HepG2 (cell line): ENCODE data around the gene RPP25L. TPM values are rescaled to one million over a fixed set of nuclear protein-coding genes. Genes with fewer than 3 reads are reported as not detected.

Experiments
- ATAC-seq: fragments of 200-7000 bp; cut with Tn5 transposase; 3 replicates; pipeline ENCODE4 v1.9.1; 2020; ENCODE audit warnings: mild to moderate bottlenecking, moderate library complexity
- BruUV-seq: library from RNA; stranded (reverse); fragments of 400-500 nt; replicated peaks from 2 replicates; lab custom pipeline; 2021; lab: Mats Ljungman, UMichigan
- CTCF ChIA-PET: fragments of 300-600 bp; formaldehyde crosslinking; extraction: SDS; loops from one replicate; lab custom pipeline; 2021; ENCODE audit warnings: low total read pairs, inconsistent platforms, low intra/inter-chr PET ratio; lab: Yijun Ruan, JAX
- POLR2A ChIA-PET: fragments of 350-600 bp; sonication (Branson Sonifier 250); formaldehyde crosslinking; loops from one replicate; lab custom pipeline; 2020; ENCODE audit warnings: antibody characterized with exemption, inconsistent platforms; lab: Yijun Ruan, JAX
- DNase-seq: peaks from one replicate; pipeline ENCODE4 v3.0.0-alpha.2; 2015; ENCODE audit warnings: low spot score
- FAIRE-seq: peaks from 3 replicates; lab custom pipeline; 2011; peaks lifted over from hg19 to GRCh38; lab: Jason Lieb, UNC
- H2AFZ ChIP-seq: one replicate; pipeline ENCODE4 v1.6.1; 2011; ENCODE audit warnings: low read length, inconsistent platforms
- H3K27ac ChIP-seq: fragments of 300-600 bp; 3 replicates; pipeline ENCODE4 v1.8.0; 2011; ENCODE audit warnings: mixed run types, mild to moderate bottlenecking, mixed read lengths, low read length, inconsistent platforms; ENCODE audit not compliant: insufficient read depth; ENCODE audit errors: extremely low read length
- H3K27me3 ChIP-seq, 2 experiments: fragments of 200-600 bp in 1 of 2; 2 replicates in 1 of 2; 3 replicates in 1 of 2; pipeline versions ENCODE4 v1.6.0 to v1.8.0; 2011; ENCODE audit warnings: low read length in 2 of 2, mild to moderate bottlenecking in 2 of 2, moderate library complexity in 2 of 2, inconsistent platforms in 1 of 2; ENCODE audit not compliant: insufficient read depth in 2 of 2, control insufficient read depth in 1 of 2
- H3K36me3 ChIP-seq, 2 experiments: fragments of 200-600 bp in 1 of 2; replicated peaks in 1 of 2; 2 replicates in 1 of 2; 3 replicates in 1 of 2; pipeline versions ENCODE4 v1.5.1 to v1.8.0; 2011; ENCODE audit warnings: low read length in 2 of 2, inconsistent platforms in 1 of 2; ENCODE audit not compliant: insufficient read depth in 2 of 2, control insufficient read depth in 1 of 2
- H3K4me1 ChIP-seq: 2 replicates; pipeline ENCODE4 v1.5.1; 2012; ENCODE audit warnings: low read length, inconsistent platforms; ENCODE audit not compliant: insufficient read depth
- H3K4me2 ChIP-seq: 2 replicates; pipeline ENCODE4 v1.6.0; 2011; ENCODE audit warnings: low read depth, low read length, inconsistent platforms
- H3K4me3 ChIP-seq, 3 experiments: fragments of 200-600 bp in 1 of 3; sonication (generic), shearing (Covaris generic) in 1 of 3; replicated peaks in 1 of 3; 2 replicates each; pipeline ENCODE4 v1.5.1; 2011 to 2016; ENCODE audit warnings: low read length in 3 of 3, inconsistent platforms in 2 of 3, low read depth in 2 of 3, mild to moderate bottlenecking in 2 of 3, control low read depth in 1 of 3, mixed read lengths in 1 of 3; ENCODE audit not compliant: insufficient read depth in 1 of 3
- H3K79me2 ChIP-seq: one replicate; pipeline ENCODE4 v1.6.1; 2011; ENCODE audit warnings: low read length, inconsistent platforms; ENCODE audit not compliant: insufficient read depth
- H3K9ac ChIP-seq: 2 replicates; pipeline ENCODE4 v1.6.0; 2011; ENCODE audit warnings: mild to moderate bottlenecking, low read depth, low read length, inconsistent platforms; ENCODE audit not compliant: insufficient read depth
- H3K9me3 ChIP-seq: 2 replicates; pipeline ENCODE4 v1.5.1; 2012; ENCODE audit warnings: mild to moderate bottlenecking, low read length
- H4K20me1 ChIP-seq: 2 replicates; pipeline ENCODE4 v1.6.0; 2011; ENCODE audit warnings: inconsistent platforms, mild to moderate bottlenecking, low read length, moderate library complexity; ENCODE audit not compliant: insufficient read depth
- HNF4A ChIP-seq: sonication (generic); formaldehyde crosslinking; IDR thresholded peaks from 2 replicates; pipeline ENCODE4 v1.4.0; 2020; ENCODE audit warnings: missing genetic modification reagents
- LCORL ChIP-seq, 2 experiments: fragments of 450-650 bp in 1 of 2; sonication (generic) in 1 of 2; formaldehyde crosslinking in 1 of 2; IDR thresholded peaks; 2 replicates each; pipeline versions ENCODE4 v1.5.0 to v1.6.1; 2017 to 2020; ENCODE audit warnings: antibody characterized with exemption in 1 of 2, missing genetic modification reagents in 1 of 2
- MAX ChIP-seq: IDR thresholded peaks from 2 replicates; pipeline ENCODE4 v1.6.1; 2012; ENCODE audit warnings: inconsistent platforms
- MNT ChIP-seq: fragments of 450-650 bp; IDR thresholded peaks from 2 replicates; pipeline ENCODE4 v1.6.1; 2016
- MTERF4 ChIP-seq: sonication (generic); formaldehyde crosslinking; IDR thresholded peaks from 2 replicates; pipeline ENCODE4 v1.8.0; 2023; ENCODE audit warnings: mild to moderate bottlenecking, missing genetic modification reagents
- NFE2L2 ChIP-seq: fragments of 150-350 bp; IDR thresholded peaks from 2 replicates; pipeline ENCODE4 v1.6.1; 2014; ENCODE audit warnings: low read length
- NRL ChIP-seq: sonication (generic); formaldehyde crosslinking; IDR thresholded peaks from 2 replicates; pipeline ENCODE4 v1.5.0; 2020; ENCODE audit warnings: missing genetic modification reagents, mild to moderate bottlenecking, moderate library complexity, borderline replicate concordance
- PAX8 ChIP-seq: sonication (generic); formaldehyde crosslinking; IDR thresholded peaks from 2 replicates; pipeline ENCODE4 v1.8.0; 2022; ENCODE audit warnings: mild to moderate bottlenecking, missing genetic modification reagents, borderline replicate concordance
- PRDM15 ChIP-seq: sonication (generic); formaldehyde crosslinking; IDR thresholded peaks from 2 replicates; pipeline ENCODE4 v1.4.0; 2020; ENCODE audit warnings: missing genetic modification reagents
- SOX6 ChIP-seq, 2 experiments: fragments of 450-650 bp in 1 of 2; sonication (generic) in 1 of 2; formaldehyde crosslinking in 1 of 2; IDR thresholded peaks; 2 replicates each; pipeline versions ENCODE4 v1.4.0 to v1.6.1; 2017 to 2020; ENCODE audit warnings: antibody characterized with exemption in 1 of 2, mild to moderate bottlenecking in 1 of 2, missing genetic modification reagents in 1 of 2
- ZNF615 ChIP-seq: sonication (generic); formaldehyde crosslinking; IDR thresholded peaks from 2 replicates; pipeline ENCODE4 v1.5.0; 2020; ENCODE audit warnings: mild to moderate bottlenecking, missing genetic modification reagents, borderline replicate concordance
- ZNF746 ChIP-seq: sonication (generic); formaldehyde crosslinking; IDR thresholded peaks from 2 replicates; pipeline ENCODE4 v1.8.0; 2022; ENCODE audit warnings: mild to moderate bottlenecking, missing genetic modification reagents
- ZNF790 ChIP-seq: sonication (generic); formaldehyde crosslinking; IDR thresholded peaks from 2 replicates; pipeline ENCODE4 v1.8.0; 2022; ENCODE audit warnings: missing genetic modification reagents, mild to moderate bottlenecking, borderline replicate concordance
- whole genome bisulfite sequencing: methylation state at CpG from one replicate; pipeline ENCODE4 v1.1.6; 2017; ENCODE audit warnings: low lambda C conversion rate; 5-methylcytosine and 5-hydroxymethylcytosine counted together
- in situ Hi-C: cut with HindIII; loops from 2 replicates; pipeline ENCODE4 v1.10.0; 2017; ENCODE audit warnings: low pct_unique_long_range_greater_than_20kb; ENCODE audit not compliant: extremely low pct_ligation_motif_present
- intact Hi-C: fragments of 100-400 bp; cut with micrococcal nuclease; formaldehyde crosslinking; loops from one replicate; pipeline ENCODE4 v1.10.0; 2022; ENCODE audit not compliant: unreplicated experiment
- polyA plus RNA-seq, 8 experiments: library from polyadenylated mRNA; depleted of rRNA in 3 of 8; stranded (reverse) in 7 of 8; unstranded in 1 of 8; fragments of >200 nt; fragmentation: Illumina TruSeq in 4 of 8; extraction: Trizol in 4 of 8; gene quantifications; 2 replicates each; pipeline versions ENCODE4 v1.2.1 to v1.2.3, GENCODE V29; 2011 to 2016; ENCODE audit warnings: low read depth in 4 of 8, missing spikeins in 1 of 8, mixed read lengths in 1 of 8; ENCODE audit not compliant: insufficient read depth in 1 of 8
- total RNA-seq, 5 experiments: library from RNA; depleted of rRNA; stranded (reverse); fragments of >200 nt; fragmentation: Illumina TruSeq; extraction: Trizol; gene quantifications; 2 replicates each; pipeline ENCODE4 v1.2.3, GENCODE V29; 2016; ENCODE audit warnings: low read depth in 1 of 5

Gene RPP25L
- total and polyA plus RNA-seq, 2 of the 13 experiments (the other 11 are each of a cell fraction or from before 2014, with no cell fraction given), result 24.5 to 27.3 TPM

GRCh38 chr9:34636791-34637355 lies 25.0 kb upstream of the RPP25L start:
- Histone ChIP-seq H3K36me3 (peaks cover 3 to 4% of the 10 kb centered on the region in 2 experiments; a peak in 3 of 5 replicates), H3K27ac (peak overlapping the region; percentile 70), H3K79me2 (peaks cover 14% of the 10 kb centered on the region), H3K9me3 (no peaks in the 10 kb centered on the region), H3K4me2 (peak overlapping the region; percentile 99), H2AFZ (no peak overlapping the region), H3K4me3 (peak overlapping the region; percentile 66 to 91 (median 86)), H3K27me3 (no peaks in the 10 kb centered on the region; a peak in 1 of 5 replicates), H4K20me1 (no peaks in the 10 kb centered on the region), H3K4me1 (peaks cover 54% of the 10 kb centered on the region), H3K9ac (peak overlapping the region; percentile 77)
- ChIA-PET CTCF (interaction anchor here (1.3 kb wide), 1 partner anchor 10 kb away, joined by 5 read pairs; the partner anchor contains the start of gene GALT), POLR2A (interaction anchor here (0.8 to 6.9 kb wide), 11 partner anchors 9 to 435 kb away, joined by 3 to 100 read pairs (median 10); partner anchors contain the start of genes DCTN3, GALT, IL11RA and MYORG)
- BruUV-seq, result no TSS peak
- no peak for FAIRE-seq
- 10% methylated on average over 3 of the region's 23 CpGs for WGBS
- no peak for DNase-seq
- intact Hi-C loops, result no loop called here
- peak; percentile 21 for ATAC-seq
- in situ Hi-C loops, result no loop called here
- TF ChIP-seq MNT (peak; percentile 83), SOX6 (IDR thresholded peaks at IDR 0.05) (no peak), SOX6 (CRISPR knock-in tag; IDR thresholded peaks at IDR 0.05) (no peak), MTERF4 (CRISPR knock-in tag) (peak; percentile 93; the same call in 1 of the 2 replicates), LCORL (IDR thresholded peaks at IDR 0.05) (no peak), LCORL (CRISPR knock-in tag; IDR thresholded peaks at IDR 0.05) (0 out of 2 replicates have a peak, but pooled peaks have one; percentile 6), ZNF615 (CRISPR knock-in tag) (no peak), PAX8 (CRISPR knock-in tag) (no peak), NFE2L2 (no peak), ZNF790 (CRISPR knock-in tag) (0 out of 2 replicates have a peak, but pooled peaks have one; percentile 20), NRL (CRISPR knock-in tag) (0 out of 2 replicates have a peak, but pooled peaks have one; percentile 26), MAX (peak; percentile 93; the same call in 1 of the 2 replicates), ZNF746 (CRISPR knock-in tag) (peak; percentile 39; the same call in 1 of the 2 replicates), HNF4A (CRISPR knock-in tag) (no peak), PRDM15 (0 out of 2 replicates have a peak, but pooled peaks have one; percentile 14)
